GM12892 (cell line): ENCODE data around the gene HOXD4.

Experiments used
- DNase-seq: peaks from one replicate; pipeline ENCODE4 v3.0.0; 2011; ENCODE audit not compliant: insufficient read length
- FAIRE-seq: peaks from 2 replicates; lab custom pipeline; 2011; peaks lifted over from hg19 to GRCh38; lab: Jason Lieb, UNC
- POLR2A ChIP-seq: IDR thresholded peaks from 2 replicates; pipeline ENCODE4 v1.6.1; 2011; ENCODE audit warnings: low read depth, low read length, control low read depth
- POLR2AphosphoS5 ChIP-seq: IDR thresholded peaks from 2 replicates; pipeline ENCODE4 v1.6.1; 2011; ENCODE audit warnings: low read depth, low read length, control low read depth
- TAF1 ChIP-seq: IDR thresholded peaks from 2 replicates; pipeline ENCODE4 v1.6.1; 2011; ENCODE audit warnings: low read depth, mild to moderate bottlenecking, control low read depth, low read length, borderline replicate concordance

Gene HOXD4

GRCh38 chr2:176149939-176150583, 1.3 kb upstream of the HOXD4 start:
- no peak for FAIRE-seq
- no peak for TF ChIP-seq POLR2AphosphoS5
- TF ChIP-seq POLR2A: no peak
- TF ChIP-seq TAF1: no peak
- DNase-seq: no peak

GRCh38 chr2:176150584-176151441, 537 bp upstream of the HOXD4 start:
- TF ChIP-seq POLR2A (no peak), POLR2AphosphoS5 (no peak), TAF1 (no peak)
- DNase-seq (no peak), FAIRE-seq (no peak)

GRCh38 chr2:176152350-176153181, 1.2 kb downstream of the HOXD4 start:
- no peak for TF ChIP-seq POLR2AphosphoS5
- TF ChIP-seq POLR2A: no peak
- TF ChIP-seq TAF1: no peak
- no peak for DNase-seq
- FAIRE-seq: no peak

GRCh38 chr2:176154576-176155252, 3.4 kb downstream of the HOXD4 start:
- DNase-seq: no peak
- no peak for FAIRE-seq
- TF ChIP-seq POLR2A (no peak), POLR2AphosphoS5 (no peak), TAF1 (no peak)

GRCh38 chr2:176155356-176156044, 4.2 kb downstream of the HOXD4 start:
- no peak for FAIRE-seq
- TF ChIP-seq POLR2AphosphoS5 (no peak), TAF1 (no peak), POLR2A (no peak)
- no peak for DNase-seq

- no peak for FAIRE-seq
Measured at GRCh38 chr2:176156301-176156806, 5.0 kb downstream of the HOXD4 start.

GRCh38 chr2:176156807-176157498, 5.6 kb downstream of the HOXD4 start, which contains the start of gene HOXD3:
Gene HOXD3, plus strand, starts transcription at chr2:176157307. Its CDS starts 11,808 bp downstream, at chr2:176169115.
- no peak for FAIRE-seq
- DNase-seq: no peak
- no peak for TF ChIP-seq TAF1

More at GRCh38 chr2:176156301-176156806, 5.0 kb downstream of the HOXD4 start:
- TF ChIP-seq POLR2AphosphoS5 (no peak), POLR2A (no peak), TAF1 (no peak)
- no peak for DNase-seq

GRCh38 chr2:176157499-176158185, 6.3 kb downstream of the HOXD4 start:
- no peak for TF ChIP-seq POLR2A
- TF ChIP-seq POLR2AphosphoS5: no peak
- TF ChIP-seq TAF1: no peak
- DNase-seq (no peak), FAIRE-seq (no peak)

GRCh38 chr2:176158186-176158591, 6.8 kb downstream of the HOXD4 start:
- FAIRE-seq (no peak), DNase-seq (no peak)
- no peak for TF ChIP-seq POLR2A
- no peak for TF ChIP-seq POLR2AphosphoS5
- no peak for TF ChIP-seq TAF1
